Neural progenitor cell (in vitro differentiated cells): ENCODE data around the gene TMBIM1. TPM values are rescaled to one million over a fixed set of nuclear protein-coding genes. Genes with fewer than 3 reads are reported as not detected.

Source experiments
- DNase-seq: peaks from one replicate; pipeline ENCODE4 v3.0.0-alpha.2; 2016; ENCODE audit warnings: low spot score
- H2AFZ ChIP-seq: fragments of 200-600 bp; sonication (generic); replicated peaks from 2 replicates; pipeline ENCODE4 v1.6.1; 2016; ENCODE audit warnings: antibody characterized with exemption
- H3F3A ChIP-seq: fragments of 200-600 bp; sonication (generic); 2 replicates; pipeline ENCODE4 v1.6.1; 2016; ENCODE audit warnings: antibody characterized with exemption, low read depth
- H3K27ac ChIP-seq: fragments of 200-600 bp; sonication (generic); 2 replicates; pipeline ENCODE4 v1.5.1; 2016; ENCODE audit warnings: mild to moderate bottlenecking
- H3K27me3 ChIP-seq: fragments of 200-600 bp; sonication (generic); 2 replicates; pipeline ENCODE4 v1.6.1; 2016; ENCODE audit warnings: mild to moderate bottlenecking, moderate library complexity
- H3K36me3 ChIP-seq: fragments of 200-600 bp; sonication (generic); 2 replicates; pipeline ENCODE4 v1.5.1; 2016
- H3K4me1 ChIP-seq: fragments of 200-600 bp; sonication (generic); 2 replicates; pipeline ENCODE4 v1.6.1; 2016; ENCODE audit warnings: mixed run types
- H3K4me2 ChIP-seq: fragments of 200-600 bp; sonication (generic); 2 replicates; pipeline ENCODE4 v1.6.1; 2016
- H3K4me3 ChIP-seq: fragments of 200-600 bp; sonication (generic); 2 replicates; pipeline ENCODE4 v1.5.1; 2016
- H3K79me2 ChIP-seq: fragments of 200-600 bp; sonication (generic); 2 replicates; pipeline ENCODE4 v1.6.1; 2016; ENCODE audit warnings: low read depth
- H3K9ac ChIP-seq: fragments of 200-600 bp; sonication (generic); 2 replicates; pipeline ENCODE4 v1.6.1; 2016
- H3K9me3 ChIP-seq: fragments of 200-600 bp; sonication (generic); 2 replicates; pipeline ENCODE4 v1.5.1; 2016; ENCODE audit warnings: low read depth
- H4K20me1 ChIP-seq: fragments of 200-600 bp; sonication (generic); 2 replicates; pipeline ENCODE4 v1.6.1; 2016; ENCODE audit warnings: low read depth
- H3K27ac Mint-ChIP-seq: 3 replicates; pipeline ENCODE4 v1.8.0; 2021; ENCODE audit warnings: mixed read lengths
- H3K27me3 Mint-ChIP-seq: 2 replicates; pipeline ENCODE4 v1.8.0; 2022; ENCODE audit warnings: low read depth, mild to moderate bottlenecking, inconsistent platforms, moderate library complexity, mixed read lengths; ENCODE audit not compliant: insufficient read depth
- H3K36me3 Mint-ChIP-seq: 3 replicates; pipeline ENCODE4 v1.8.0; 2021; ENCODE audit warnings: mixed read lengths
- H3K4me1 Mint-ChIP-seq: 3 replicates; pipeline ENCODE4 v1.8.0; 2021; ENCODE audit warnings: mixed read lengths
- H3K4me3 Mint-ChIP-seq: 3 replicates; pipeline ENCODE4 v1.8.0; 2021; ENCODE audit warnings: mild to moderate bottlenecking, moderate library complexity, mixed read lengths
- H3K9me3 Mint-ChIP-seq: 3 replicates; pipeline ENCODE4 v1.8.0; 2020; ENCODE audit warnings: mixed read lengths
- EZH2 ChIP-seq: fragments of 200-600 bp; sonication (generic); IDR thresholded peaks from 2 replicates; pipeline ENCODE4 v1.6.1; 2017; ENCODE audit warnings: antibody characterized with exemption, mild to moderate bottlenecking, moderate library complexity
- EZH2phosphoT487 ChIP-seq: fragments of 200-600 bp; sonication (generic); IDR thresholded peaks from 2 replicates; pipeline ENCODE4 v1.6.1; 2017; ENCODE audit warnings: antibody characterized with exemption
- total RNA-seq: library from RNA; depleted of rRNA; stranded (reverse); fragments of >200 nt; gene quantifications from 2 replicates; pipeline ENCODE4 v1.2.3, GENCODE V29; 2015; ENCODE audit warnings: low replicate concordance
- TF ChIP-seq, protein P1 (sequence below): fragments of 200-600 bp; sonication (generic); IDR thresholded peaks from 2 replicates; pipeline ENCODE4 v1.5.1; 2017; ENCODE audit warnings: antibody characterized with exemption, mild to moderate bottlenecking

TMBIM1 gene
- total RNA-seq, 1 donor from 2014 or later: 11.1 TPM

GRCh38 chr2:218244665-218245064, 47.6 kb downstream of the TMBIM1 start:
- TF ChIP-seq, protein P1, sequence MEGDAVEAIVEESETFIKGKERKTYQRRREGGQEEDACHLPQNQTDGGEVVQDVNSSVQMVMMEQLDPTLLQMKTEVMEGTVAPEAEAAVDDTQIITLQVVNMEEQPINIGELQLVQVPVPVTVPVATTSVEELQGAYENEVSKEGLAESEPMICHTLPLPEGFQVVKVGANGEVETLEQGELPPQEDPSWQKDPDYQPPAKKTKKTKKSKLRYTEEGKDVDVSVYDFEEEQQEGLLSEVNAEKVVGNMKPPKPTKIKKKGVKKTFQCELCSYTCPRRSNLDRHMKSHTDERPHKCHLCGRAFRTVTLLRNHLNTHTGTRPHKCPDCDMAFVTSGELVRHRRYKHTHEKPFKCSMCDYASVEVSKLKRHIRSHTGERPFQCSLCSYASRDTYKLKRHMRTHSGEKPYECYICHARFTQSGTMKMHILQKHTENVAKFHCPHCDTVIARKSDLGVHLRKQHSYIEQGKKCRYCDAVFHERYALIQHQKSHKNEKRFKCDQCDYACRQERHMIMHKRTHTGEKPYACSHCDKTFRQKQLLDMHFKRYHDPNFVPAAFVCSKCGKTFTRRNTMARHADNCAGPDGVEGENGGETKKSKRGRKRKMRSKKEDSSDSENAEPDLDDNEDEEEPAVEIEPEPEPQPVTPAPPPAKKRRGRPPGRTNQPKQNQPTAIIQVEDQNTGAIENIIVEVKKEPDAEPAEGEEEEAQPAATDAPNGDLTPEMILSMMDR: no peak
- TF ChIP-seq EZH2: no peak
- no peak overlapping the region for H3K27ac ChIP-seq
- no peaks in the 10 kb centered on the region for H3K4me1 Mint-ChIP-seq
- no peak overlapping the region for H2AFZ ChIP-seq
- DNase-seq: no peak
- H3K79me2 ChIP-seq: no peaks in the 10 kb centered on the region
- no peaks in the 10 kb centered on the region for H3K27me3 ChIP-seq
- H3K27me3 Mint-ChIP-seq: peaks cover 1% of the 10 kb centered on the region
- H3F3A ChIP-seq: no peaks in the 10 kb centered on the region
- no peaks in the 10 kb centered on the region for H3K9me3 Mint-ChIP-seq
- no peaks in the 10 kb centered on the region for H3K4me1 ChIP-seq
- no peak overlapping the region for H3K4me3 Mint-ChIP-seq
- H3K36me3 Mint-ChIP-seq: peaks cover 19% of the 10 kb centered on the region
- H3K27ac Mint-ChIP-seq: no peak overlapping the region
- no peaks in the 10 kb centered on the region for H4K20me1 ChIP-seq
- H3K9me3 ChIP-seq: no peaks in the 10 kb centered on the region
- H3K36me3 ChIP-seq: no peaks in the 10 kb centered on the region
- no peak overlapping the region for H3K9ac ChIP-seq
- H3K4me2 ChIP-seq: no peak overlapping the region
- H3K4me3 ChIP-seq: no peak overlapping the region

DNA sequence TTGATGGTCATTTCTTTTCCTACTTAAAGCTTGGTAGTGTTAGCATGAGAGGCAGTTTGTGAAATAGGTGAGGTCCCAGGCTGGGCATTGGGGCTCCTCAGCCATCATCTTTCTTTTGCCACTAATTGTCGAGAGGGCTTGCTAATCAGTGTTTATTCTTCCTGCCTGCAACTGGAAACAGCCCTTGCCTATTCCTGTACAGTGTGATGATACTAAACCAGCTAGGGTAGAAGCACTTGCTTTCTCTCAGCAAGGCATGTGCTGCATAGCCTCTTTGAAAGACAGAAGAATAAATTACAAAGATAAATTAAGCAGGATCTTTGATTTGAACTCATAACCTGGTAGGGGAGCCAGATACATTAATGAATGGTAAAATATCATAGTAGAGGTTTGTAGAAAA, 48.1 kb downstream of the TMBIM1 start:
- peaks cover 17% of the 10 kb centered on the region for H3K36me3 Mint-ChIP-seq
- peaks cover 2% of the 10 kb centered on the region for H3K36me3 ChIP-seq
- H3K4me3 ChIP-seq: no peak overlapping the region
- H3K9me3 Mint-ChIP-seq: no peaks in the 10 kb centered on the region
- no peaks in the 10 kb centered on the region for H4K20me1 ChIP-seq
- H3K79me2 ChIP-seq: no peaks in the 10 kb centered on the region
- no peak overlapping the region for H2AFZ ChIP-seq
- no peaks in the 10 kb centered on the region for H3K27me3 ChIP-seq
- no peaks in the 10 kb centered on the region for H3K27me3 Mint-ChIP-seq
- H3K4me2 ChIP-seq: no peak overlapping the region
- no peak overlapping the region for H3K9ac ChIP-seq
- H3K4me1 Mint-ChIP-seq: no peaks in the 10 kb centered on the region
- DNase-seq: no peak
- no peaks in the 10 kb centered on the region for H3F3A ChIP-seq
- H3K9me3 ChIP-seq: no peaks in the 10 kb centered on the region
- H3K4me3 Mint-ChIP-seq: no peak overlapping the region
- no peaks in the 10 kb centered on the region for H3K4me1 ChIP-seq
- H3K27ac Mint-ChIP-seq: no peak overlapping the region
- H3K27ac ChIP-seq: no peak overlapping the region
- TF ChIP-seq, protein P1: no peak
- no peak for TF ChIP-seq EZH2phosphoT487
- TF ChIP-seq EZH2: no peak

GRCh38 chr2:218238887-218239286, 53.4 kb downstream of the TMBIM1 start:
- Mint-ChIP-seq H3K9me3 (no peaks in the 10 kb centered on the region), H3K36me3 (peaks cover 17% of the 10 kb centered on the region), H3K27me3 (peaks cover 2% of the 10 kb centered on the region), H3K4me1 (no peaks in the 10 kb centered on the region), H3K4me3 (no peak overlapping the region), H3K27ac (no peak overlapping the region)
- Histone ChIP-seq H4K20me1 (no peaks in the 10 kb centered on the region), H3K27ac (no peak overlapping the region), H3K4me3 (no peak overlapping the region), H3K27me3 (no peaks in the 10 kb centered on the region), H3K9me3 (no peaks in the 10 kb centered on the region), H3F3A (no peaks in the 10 kb centered on the region), H3K4me2 (no peak overlapping the region), H3K36me3 (peaks cover 6% of the 10 kb centered on the region), H3K79me2 (no peaks in the 10 kb centered on the region), H3K4me1 (no peaks in the 10 kb centered on the region), H2AFZ (no peak overlapping the region), H3K9ac (no peak overlapping the region)
- TF ChIP-seq, protein P1: no peak
- TF ChIP-seq EZH2phosphoT487 (no peak), EZH2 (no peak)
- DNase-seq: no peak

GRCh38 chr2:218236829-218237228, 55.5 kb downstream of the TMBIM1 start:
- H3K79me2 ChIP-seq: no peaks in the 10 kb centered on the region
- H3K4me1 ChIP-seq: no peaks in the 10 kb centered on the region
- TF ChIP-seq, protein P1: no peak
- no peak for TF ChIP-seq EZH2phosphoT487
- no peak for TF ChIP-seq EZH2
- no peak overlapping the region for H3K9ac ChIP-seq
- H3K36me3 ChIP-seq: peaks cover 7% of the 10 kb centered on the region
- H3K4me3 Mint-ChIP-seq: no peak overlapping the region
- H3K27ac Mint-ChIP-seq: no peak overlapping the region
- no peak overlapping the region for H3K4me2 ChIP-seq
- H3K36me3 Mint-ChIP-seq: peaks cover 24% of the 10 kb centered on the region
- no peak for DNase-seq
- H3F3A ChIP-seq: no peaks in the 10 kb centered on the region
- no peaks in the 10 kb centered on the region for H3K27me3 ChIP-seq
- no peaks in the 10 kb centered on the region for H3K4me1 Mint-ChIP-seq
- no peak overlapping the region for H3K4me3 ChIP-seq
- no peaks in the 10 kb centered on the region for H3K9me3 ChIP-seq
- H3K27ac ChIP-seq: no peak overlapping the region
- H3K9me3 Mint-ChIP-seq: no peaks in the 10 kb centered on the region
- peaks cover 2% of the 10 kb centered on the region for H3K27me3 Mint-ChIP-seq
- H2AFZ ChIP-seq: no peak overlapping the region
- no peaks in the 10 kb centered on the region for H4K20me1 ChIP-seq
